ENCODE measurements around the gene DMPK. TPM values are rescaled to one million over a fixed set of nuclear protein-coding genes. Genes with fewer than 3 reads are reported as not detected.

The DMPK gene
- total and polyA plus RNA-seq, 2 experiments from 2014 or later, result 25.2 to 46.0 TPM

DNA sequence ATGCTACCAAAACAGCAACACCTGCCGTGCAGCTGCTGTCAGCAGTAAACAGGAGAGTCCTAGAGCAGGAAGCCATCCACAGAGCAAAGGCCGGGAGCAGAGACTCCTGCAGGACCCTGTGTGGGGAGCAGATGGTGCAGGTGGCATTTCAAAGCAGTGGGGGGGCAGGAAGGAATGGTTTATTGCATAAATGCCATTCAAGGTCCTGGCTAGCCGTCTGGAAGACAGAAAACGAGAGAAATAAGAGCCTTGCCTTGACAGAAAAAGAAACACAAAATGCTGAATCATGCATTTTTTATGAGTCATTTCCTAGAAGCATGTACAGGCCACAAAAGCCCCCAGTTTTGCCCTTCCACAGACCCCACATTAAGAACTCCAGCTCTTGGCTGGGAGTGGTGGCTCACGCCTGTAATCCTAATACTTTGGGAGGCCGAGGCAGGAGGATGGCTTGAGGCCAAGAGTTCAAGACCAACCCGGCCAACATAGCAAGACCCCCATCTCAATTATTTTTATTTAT, 27.4 kb upstream of the DMPK start:
- Histone ChIP-seq H2AFZ (no peak overlapping the region), H3K9me3 (ENCODE audit: low read depth) (no peaks in the 10 kb centered on the region), H4K20me1 (ENCODE audit: insufficient read depth, poor library complexity, severe bottlenecking) (no peaks in the 10 kb centered on the region), H3K27ac (no peak overlapping the region), H3K4me1 (ENCODE audit: insufficient read depth) (no peaks in the 10 kb centered on the region), H3K9me2 (replicated peaks; ENCODE audit: insufficient read depth) (no peaks in the 10 kb centered on the region), H3K36me3 (replicated peaks; ENCODE audit: insufficient read depth, low read depth) (no peaks in the 10 kb centered on the region), H3K4me2 (no peak overlapping the region), H3K4me3 (no peak overlapping the region), H3K79me2 (no peaks in the 10 kb centered on the region), H3K27me3 (no peaks in the 10 kb centered on the region)
- 64% methylated on average over 7 of the region's 7 CpGs for WGBS (ENCODE audit: low lambda C conversion rate, missing lambda C conversion rate)
- no peak for DNase-seq (ENCODE audit: low spot score)
- TF ChIP-seq, protein P1, sequence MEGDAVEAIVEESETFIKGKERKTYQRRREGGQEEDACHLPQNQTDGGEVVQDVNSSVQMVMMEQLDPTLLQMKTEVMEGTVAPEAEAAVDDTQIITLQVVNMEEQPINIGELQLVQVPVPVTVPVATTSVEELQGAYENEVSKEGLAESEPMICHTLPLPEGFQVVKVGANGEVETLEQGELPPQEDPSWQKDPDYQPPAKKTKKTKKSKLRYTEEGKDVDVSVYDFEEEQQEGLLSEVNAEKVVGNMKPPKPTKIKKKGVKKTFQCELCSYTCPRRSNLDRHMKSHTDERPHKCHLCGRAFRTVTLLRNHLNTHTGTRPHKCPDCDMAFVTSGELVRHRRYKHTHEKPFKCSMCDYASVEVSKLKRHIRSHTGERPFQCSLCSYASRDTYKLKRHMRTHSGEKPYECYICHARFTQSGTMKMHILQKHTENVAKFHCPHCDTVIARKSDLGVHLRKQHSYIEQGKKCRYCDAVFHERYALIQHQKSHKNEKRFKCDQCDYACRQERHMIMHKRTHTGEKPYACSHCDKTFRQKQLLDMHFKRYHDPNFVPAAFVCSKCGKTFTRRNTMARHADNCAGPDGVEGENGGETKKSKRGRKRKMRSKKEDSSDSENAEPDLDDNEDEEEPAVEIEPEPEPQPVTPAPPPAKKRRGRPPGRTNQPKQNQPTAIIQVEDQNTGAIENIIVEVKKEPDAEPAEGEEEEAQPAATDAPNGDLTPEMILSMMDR (IDR thresholded peaks at IDR 0.05; ENCODE audit: poor library complexity), result no peak
- TF ChIP-seq EZH2phosphoT487 (IDR thresholded peaks at IDR 0.05; ENCODE audit: low read depth, severe bottlenecking, unreplicated experiment) (no peak), EZH2 (IDR thresholded peaks at IDR 0.05; ENCODE audit: borderline replicate concordance) (no peak)

DNA sequence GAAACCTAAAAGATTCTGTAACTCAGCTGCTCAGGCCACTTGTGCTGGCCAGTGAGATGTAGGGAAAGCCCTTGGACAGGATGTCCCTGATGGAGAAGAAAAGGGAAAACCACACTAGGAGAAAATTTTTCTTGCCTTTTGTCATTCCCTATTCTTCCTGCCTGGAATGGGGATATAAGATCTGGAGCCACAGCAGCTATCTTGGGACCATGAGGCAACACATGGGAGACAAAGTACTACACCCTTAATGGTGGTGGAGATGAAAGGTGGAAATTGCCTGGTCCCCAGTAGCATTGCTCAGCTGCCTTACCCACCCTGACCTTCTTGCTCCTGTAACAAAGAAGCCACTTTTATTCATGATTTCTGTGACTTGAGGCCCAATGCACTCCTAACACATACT, 23.4 kb upstream of the DMPK start:
- H3K9me2 ChIP-seq (replicated peaks; ENCODE audit: insufficient read depth), result no peaks in the 10 kb centered on the region
- no peaks in the 10 kb centered on the region for H3K79me2 ChIP-seq
- DNase-seq (ENCODE audit: low spot score), result no peak
- H3K4me1 ChIP-seq (ENCODE audit: insufficient read depth), result no peaks in the 10 kb centered on the region
- TF ChIP-seq, protein P1 (IDR thresholded peaks at IDR 0.05; ENCODE audit: poor library complexity), result no peak
- TF ChIP-seq EZH2 (IDR thresholded peaks at IDR 0.05; ENCODE audit: borderline replicate concordance), result no peak
- TF ChIP-seq EZH2phosphoT487 (IDR thresholded peaks at IDR 0.05; ENCODE audit: low read depth, severe bottlenecking, unreplicated experiment), result no peak
- H3K27ac ChIP-seq, result no peak overlapping the region
- H3K27me3 ChIP-seq, result no peaks in the 10 kb centered on the region
- H3K4me3 ChIP-seq, result no peak overlapping the region
- no peak overlapping the region for H3K4me2 ChIP-seq
- H4K20me1 ChIP-seq (ENCODE audit: insufficient read depth, poor library complexity, severe bottlenecking), result no peaks in the 10 kb centered on the region
- H3K36me3 ChIP-seq (replicated peaks; ENCODE audit: insufficient read depth, low read depth), result no peaks in the 10 kb centered on the region
- no peaks in the 10 kb centered on the region for H3K9me3 ChIP-seq (ENCODE audit: low read depth)
- H2AFZ ChIP-seq, result no peak overlapping the region

DNA sequence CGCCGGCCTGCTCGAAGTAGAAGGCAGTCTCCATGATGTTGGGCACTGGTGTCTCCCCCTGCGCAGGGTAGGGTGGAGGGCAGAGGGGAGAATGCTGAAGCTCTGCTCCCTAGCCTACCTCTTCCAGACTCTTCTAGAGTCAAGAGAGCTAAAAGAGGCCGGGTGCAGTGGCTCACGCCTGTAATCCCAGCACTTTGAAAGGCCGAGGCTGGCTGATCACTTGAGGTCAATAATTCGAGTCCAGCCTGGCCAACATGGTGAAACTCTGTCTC, 22.6 kb upstream of the DMPK start:
- H3K4me1 ChIP-seq (ENCODE audit: insufficient read depth), result no peaks in the 10 kb centered on the region
- H3K27me3 ChIP-seq, result no peaks in the 10 kb centered on the region
- no peak overlapping the region for H2AFZ ChIP-seq
- no peaks in the 10 kb centered on the region for H3K9me3 ChIP-seq (ENCODE audit: low read depth)
- H3K4me2 ChIP-seq, result no peak overlapping the region
- no peaks in the 10 kb centered on the region for H3K36me3 ChIP-seq (replicated peaks; ENCODE audit: insufficient read depth, low read depth)
- no peak overlapping the region for H3K4me3 ChIP-seq
- H3K9me2 ChIP-seq (replicated peaks; ENCODE audit: insufficient read depth), result no peaks in the 10 kb centered on the region
- no peaks in the 10 kb centered on the region for H4K20me1 ChIP-seq (ENCODE audit: insufficient read depth, poor library complexity, severe bottlenecking)
- no peak for DNase-seq (ENCODE audit: low spot score)
- H3K79me2 ChIP-seq, result no peaks in the 10 kb centered on the region
- WGBS (ENCODE audit: low lambda C conversion rate, missing lambda C conversion rate), result 91% methylated on average over 8 of the region's 8 CpGs
- TF ChIP-seq EZH2phosphoT487 (IDR thresholded peaks at IDR 0.05; ENCODE audit: low read depth, severe bottlenecking, unreplicated experiment) (no peak), EZH2 (IDR thresholded peaks at IDR 0.05; ENCODE audit: borderline replicate concordance) (no peak)
- TF ChIP-seq, protein P1 (IDR thresholded peaks at IDR 0.05; ENCODE audit: poor library complexity), result no peak
- no peak overlapping the region for H3K27ac ChIP-seq
